Hepatocyte (in vitro differentiated cells): Measurements from ENCODE around the gene PTX4. TPM values are rescaled to one million over a fixed set of nuclear protein-coding genes. Genes with fewer than 3 reads are reported as not detected.

Experiments used
- DNase-seq: peaks from one replicate; pipeline ENCODE4 v3.0.0-alpha.2; 2016; ENCODE audit warnings: low spot score
- H2AFZ ChIP-seq: fragments of 200-600 bp; sonication (generic); 2 replicates; pipeline ENCODE4 v1.6.0; 2016; ENCODE audit warnings: antibody characterized with exemption, mild to moderate bottlenecking
- H3K27ac ChIP-seq: fragments of 200-600 bp; sonication (generic); 2 replicates; pipeline ENCODE4 v1.5.1; 2016; ENCODE audit warnings: mild to moderate bottlenecking
- H3K27me3 ChIP-seq: fragments of 200-600 bp; sonication (generic); 2 replicates; pipeline ENCODE4 v1.6.1; 2016
- H3K36me3 ChIP-seq: fragments of 200-600 bp; sonication (generic); replicated peaks from 2 replicates; pipeline ENCODE4 v1.5.1; 2016; ENCODE audit warnings: low read depth; ENCODE audit not compliant: insufficient read depth
- H3K4me1 ChIP-seq: fragments of 200-600 bp; sonication (generic); 2 replicates; pipeline ENCODE4 v1.5.1; 2016; ENCODE audit warnings: mild to moderate bottlenecking, moderate library complexity; ENCODE audit not compliant: insufficient read depth
- H3K4me2 ChIP-seq: fragments of 200-600 bp; sonication (generic); 2 replicates; pipeline ENCODE4 v1.6.0; 2016
- H3K4me3 ChIP-seq: fragments of 200-600 bp; sonication (generic); 2 replicates; pipeline ENCODE4 v1.5.1; 2016; ENCODE audit warnings: mild to moderate bottlenecking
- H3K79me2 ChIP-seq: fragments of 200-600 bp; sonication (generic); 2 replicates; pipeline ENCODE4 v1.6.0; 2017; ENCODE audit warnings: mild to moderate bottlenecking
- H3K9me2 ChIP-seq: fragments of 200-600 bp; sonication (generic); replicated peaks from 2 replicates; pipeline ENCODE4 v1.6.0; 2017; ENCODE audit warnings: mild to moderate bottlenecking; ENCODE audit not compliant: insufficient read depth
- H3K9me3 ChIP-seq: fragments of 200-600 bp; sonication (generic); 2 replicates; pipeline ENCODE4 v1.5.1; 2016; ENCODE audit warnings: low read depth, mild to moderate bottlenecking
- H4K20me1 ChIP-seq: fragments of 200-600 bp; sonication (generic); 2 replicates; pipeline ENCODE4 v1.6.0; 2016; ENCODE audit warnings: mild to moderate bottlenecking; ENCODE audit not compliant: insufficient read depth, poor library complexity, severe bottlenecking
- EZH2 ChIP-seq: fragments of 200-600 bp; sonication (generic); IDR thresholded peaks from 2 replicates; pipeline ENCODE4 v1.6.1; 2016; ENCODE audit warnings: antibody characterized with exemption, mild to moderate bottlenecking, borderline replicate concordance
- EZH2phosphoT487 ChIP-seq: fragments of 200-600 bp; sonication (generic); IDR thresholded peaks from one replicate; pipeline ENCODE4 v1.6.1; 2018; ENCODE audit warnings: antibody characterized with exemption, mild to moderate bottlenecking, low read depth, moderate library complexity; ENCODE audit not compliant: unreplicated experiment, severe bottlenecking
- WGBS: methylation state at CpG from one replicate; pipeline ENCODE4 v1.1.6; 2016; ENCODE audit warnings: low lambda C conversion rate; ENCODE audit errors: missing lambda C conversion rate; 5-methylcytosine and 5-hydroxymethylcytosine counted together
- polyA plus RNA-seq: library from polyadenylated mRNA; unstranded; fragments of >200 nt; fragmentation: Nextera tagmentation; extraction: Ambion mirVana; gene quantifications from 2 replicates; pipeline ENCODE4 v1.2.1, GENCODE V29; 2016
- total RNA-seq: library from RNA; depleted of rRNA; stranded (reverse); fragments of >200 nt; gene quantifications from 2 replicates; pipeline ENCODE4 v1.2.3, GENCODE V29; 2014
- TF ChIP-seq, protein P1 (sequence below): fragments of 200-600 bp; sonication (generic); IDR thresholded peaks from 2 replicates; pipeline ENCODE4 v1.5.1; 2016; ENCODE audit warnings: antibody characterized with exemption, mild to moderate bottlenecking; ENCODE audit not compliant: poor library complexity

Gene PTX4
- total and polyA plus RNA-seq, 2 experiments from 2014 or later: not detected

DNA sequence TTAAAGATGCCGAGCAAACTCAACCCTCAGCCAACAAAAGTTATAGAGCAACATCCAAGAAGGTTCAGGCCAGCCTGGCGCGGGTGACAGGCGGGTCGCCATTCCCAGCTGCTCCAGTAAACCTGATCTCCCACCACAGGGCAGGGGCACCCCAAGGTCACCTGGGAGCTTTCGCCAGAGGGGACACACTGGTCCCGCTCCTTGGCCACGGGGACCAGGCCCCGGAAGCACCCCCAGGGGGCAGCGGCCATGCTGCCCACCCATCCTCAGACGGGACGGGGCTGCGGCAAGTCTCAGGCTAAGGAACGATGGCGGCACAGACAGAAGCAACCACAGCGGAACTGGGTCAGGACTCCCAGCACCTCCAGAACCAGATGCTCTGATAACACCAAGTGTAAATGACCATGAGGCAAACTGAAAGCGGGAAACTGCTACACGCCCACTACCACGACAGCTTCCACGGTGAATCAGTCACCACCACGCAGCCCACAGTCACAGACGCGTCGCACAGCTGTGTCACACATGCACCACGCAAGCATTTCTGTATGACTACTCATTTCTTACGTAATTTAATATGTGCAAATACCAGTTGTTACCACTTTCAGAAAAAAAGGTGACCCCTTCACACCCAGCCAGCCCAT lies 30.3 kb downstream of the PTX4 start:
- TF ChIP-seq EZH2: no peak
- TF ChIP-seq, protein P1, sequence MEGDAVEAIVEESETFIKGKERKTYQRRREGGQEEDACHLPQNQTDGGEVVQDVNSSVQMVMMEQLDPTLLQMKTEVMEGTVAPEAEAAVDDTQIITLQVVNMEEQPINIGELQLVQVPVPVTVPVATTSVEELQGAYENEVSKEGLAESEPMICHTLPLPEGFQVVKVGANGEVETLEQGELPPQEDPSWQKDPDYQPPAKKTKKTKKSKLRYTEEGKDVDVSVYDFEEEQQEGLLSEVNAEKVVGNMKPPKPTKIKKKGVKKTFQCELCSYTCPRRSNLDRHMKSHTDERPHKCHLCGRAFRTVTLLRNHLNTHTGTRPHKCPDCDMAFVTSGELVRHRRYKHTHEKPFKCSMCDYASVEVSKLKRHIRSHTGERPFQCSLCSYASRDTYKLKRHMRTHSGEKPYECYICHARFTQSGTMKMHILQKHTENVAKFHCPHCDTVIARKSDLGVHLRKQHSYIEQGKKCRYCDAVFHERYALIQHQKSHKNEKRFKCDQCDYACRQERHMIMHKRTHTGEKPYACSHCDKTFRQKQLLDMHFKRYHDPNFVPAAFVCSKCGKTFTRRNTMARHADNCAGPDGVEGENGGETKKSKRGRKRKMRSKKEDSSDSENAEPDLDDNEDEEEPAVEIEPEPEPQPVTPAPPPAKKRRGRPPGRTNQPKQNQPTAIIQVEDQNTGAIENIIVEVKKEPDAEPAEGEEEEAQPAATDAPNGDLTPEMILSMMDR: no peak
- no peak for TF ChIP-seq EZH2phosphoT487
- H4K20me1 ChIP-seq: no peaks in the 10 kb centered on the region
- H3K9me3 ChIP-seq: no peaks in the 10 kb centered on the region
- H3K79me2 ChIP-seq: peaks cover 5% of the 10 kb centered on the region
- H3K4me3 ChIP-seq: no peak overlapping the region
- no peak for DNase-seq
- no peak overlapping the region for H3K4me2 ChIP-seq
- no peak overlapping the region for H3K27ac ChIP-seq
- H3K9me2 ChIP-seq: no peaks in the 10 kb centered on the region
- H3K4me1 ChIP-seq: no peaks in the 10 kb centered on the region
- H3K36me3 ChIP-seq: no peaks in the 10 kb centered on the region
- 96% methylated on average over 26 of the region's 26 CpGs for WGBS
- no peak overlapping the region for H2AFZ ChIP-seq
- no peaks in the 10 kb centered on the region for H3K27me3 ChIP-seq

DNA sequence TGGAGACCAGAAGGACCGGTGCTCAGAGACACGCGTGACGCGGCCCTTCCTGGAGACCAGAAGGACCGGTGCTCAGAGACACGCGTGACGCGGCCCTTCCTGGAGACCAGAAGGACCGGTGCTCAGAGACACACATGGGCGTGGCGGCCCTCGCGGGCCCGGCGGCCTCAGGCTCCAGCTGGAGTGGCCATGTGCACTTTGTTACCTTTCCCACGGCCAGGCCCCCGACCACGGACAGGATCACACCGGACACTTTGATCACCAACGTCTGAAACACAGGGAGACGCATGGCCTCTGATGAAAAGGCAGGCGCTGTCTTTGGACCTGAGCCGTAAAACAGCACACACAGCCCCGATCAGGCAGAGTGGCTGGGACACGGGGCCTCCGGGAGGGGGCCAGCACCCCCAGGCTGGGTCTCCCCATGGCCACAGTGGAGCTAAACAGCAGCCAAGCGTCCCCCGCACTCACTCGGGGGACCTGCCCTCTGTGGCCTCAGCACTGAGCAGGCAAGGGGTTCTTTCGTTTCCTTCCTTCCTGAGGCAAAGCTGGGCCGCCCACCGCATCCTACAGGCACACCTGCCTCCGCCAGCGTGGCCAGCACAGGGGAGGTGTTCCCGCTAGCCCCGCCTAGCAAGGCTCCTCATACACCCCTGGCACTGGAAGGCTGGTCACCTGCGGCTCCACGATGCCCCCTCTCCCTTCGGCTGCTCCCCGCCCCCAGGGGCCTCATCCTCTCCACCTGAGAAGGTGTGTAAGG lies 31.1 kb downstream of the PTX4 start:
- Histone ChIP-seq H3K79me2 (no peaks in the 10 kb centered on the region), H3K9me2 (no peaks in the 10 kb centered on the region), H3K27me3 (no peaks in the 10 kb centered on the region), H3K36me3 (no peaks in the 10 kb centered on the region), H4K20me1 (no peaks in the 10 kb centered on the region), H3K4me1 (no peaks in the 10 kb centered on the region), H3K27ac (no peak overlapping the region), H3K4me2 (no peak overlapping the region), H3K9me3 (no peaks in the 10 kb centered on the region), H3K4me3 (no peak overlapping the region), H2AFZ (no peak overlapping the region)
- TF ChIP-seq EZH2phosphoT487 (no peak), EZH2 (no peak)
- TF ChIP-seq, protein P1: no peak
- 95% methylated on average over 34 of the region's 42 CpGs for WGBS
- no peak for DNase-seq

DNA sequence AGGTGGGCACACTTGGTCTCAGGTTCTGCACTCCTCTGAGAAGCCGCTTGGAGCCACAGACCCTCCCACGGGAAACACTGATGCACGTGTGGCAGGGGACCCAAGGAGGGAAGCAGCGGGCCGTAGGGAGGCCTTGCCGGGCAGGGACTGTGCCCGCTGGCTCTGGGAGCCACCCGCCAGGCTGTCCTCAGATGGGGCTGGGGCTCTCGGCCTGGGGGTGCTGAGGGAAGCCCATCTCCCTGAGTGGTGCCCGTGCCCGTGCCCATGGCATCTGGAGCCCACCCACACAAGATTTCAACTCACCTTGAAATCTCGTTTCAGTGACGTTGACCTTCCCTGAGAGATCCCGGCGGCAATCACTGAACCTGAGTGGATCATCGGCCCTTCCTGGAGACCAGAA lies 31.8 kb downstream of the PTX4 start:
- no peak for DNase-seq
- no peaks in the 10 kb centered on the region for H3K27me3 ChIP-seq
- no peak for TF ChIP-seq EZH2
- TF ChIP-seq, protein P1: no peak
- no peak for TF ChIP-seq EZH2phosphoT487
- WGBS: 95% methylated on average over 16 of the region's 16 CpGs
- H3K4me3 ChIP-seq: no peak overlapping the region
- no peaks in the 10 kb centered on the region for H3K9me2 ChIP-seq
- no peak overlapping the region for H3K4me2 ChIP-seq
- no peaks in the 10 kb centered on the region for H3K79me2 ChIP-seq
- no peaks in the 10 kb centered on the region for H4K20me1 ChIP-seq
- H3K4me1 ChIP-seq: no peaks in the 10 kb centered on the region
- no peak overlapping the region for H3K27ac ChIP-seq
- H3K9me3 ChIP-seq: no peaks in the 10 kb centered on the region
- no peak overlapping the region for H2AFZ ChIP-seq
- no peaks in the 10 kb centered on the region for H3K36me3 ChIP-seq
